ENCODE data around the gene NHSL2.

The NHSL2 gene

GRCh38 chrX:72114807-72115206, 204.2 kb downstream of the NHSL2 start:
- DNase-seq = no peak

DNA sequence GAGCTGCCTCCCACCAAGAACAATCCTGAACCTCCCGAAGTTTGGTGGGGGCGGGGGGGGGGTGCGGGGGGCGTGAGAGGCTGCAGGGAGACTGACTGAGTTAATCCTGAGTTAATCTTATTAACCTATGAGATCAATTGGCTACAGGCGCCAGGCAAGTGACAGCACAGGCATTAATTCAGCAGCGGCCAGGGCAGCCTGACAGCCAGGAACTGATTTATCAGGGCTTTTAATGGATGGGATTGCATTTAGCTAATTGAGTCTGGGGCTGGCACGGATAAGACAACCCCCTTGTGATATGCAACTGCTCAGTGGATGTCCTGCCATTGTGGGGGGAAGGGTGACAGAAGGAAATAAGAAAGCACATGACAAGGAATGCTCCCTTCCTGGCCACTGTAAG, 204.7 kb downstream of the NHSL2 start:
- no peak for DNase-seq

GRCh38 chrX:72117636-72118210, 207.1 kb downstream of the NHSL2 start:
- DNase-seq = no peak

- no peak for DNase-seq
These were observed 210.2 kb downstream of the NHSL2 start for GRCh38 chrX:72120837-72121236.

DNA sequence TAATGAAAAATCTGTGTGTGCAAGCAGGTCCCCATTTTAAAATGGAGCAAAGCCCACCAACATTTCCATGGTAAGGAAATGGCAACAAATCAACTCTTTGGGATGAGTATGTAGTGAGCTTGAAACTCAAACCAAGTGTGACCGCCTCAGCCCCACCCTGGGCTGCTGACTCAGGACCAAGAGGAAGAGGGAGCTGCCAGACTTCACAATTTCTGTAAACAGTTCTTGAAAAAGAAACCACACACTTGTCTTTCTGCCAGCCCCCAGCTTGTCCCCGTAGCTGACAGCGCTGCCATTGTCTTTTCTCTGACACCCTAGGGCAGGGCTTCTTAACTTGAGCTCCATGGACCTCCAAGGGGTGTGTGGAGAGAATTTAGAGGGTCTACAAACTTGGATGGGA, 210.7 kb downstream of the NHSL2 start:
- DNase-seq = no peak

DNA sequence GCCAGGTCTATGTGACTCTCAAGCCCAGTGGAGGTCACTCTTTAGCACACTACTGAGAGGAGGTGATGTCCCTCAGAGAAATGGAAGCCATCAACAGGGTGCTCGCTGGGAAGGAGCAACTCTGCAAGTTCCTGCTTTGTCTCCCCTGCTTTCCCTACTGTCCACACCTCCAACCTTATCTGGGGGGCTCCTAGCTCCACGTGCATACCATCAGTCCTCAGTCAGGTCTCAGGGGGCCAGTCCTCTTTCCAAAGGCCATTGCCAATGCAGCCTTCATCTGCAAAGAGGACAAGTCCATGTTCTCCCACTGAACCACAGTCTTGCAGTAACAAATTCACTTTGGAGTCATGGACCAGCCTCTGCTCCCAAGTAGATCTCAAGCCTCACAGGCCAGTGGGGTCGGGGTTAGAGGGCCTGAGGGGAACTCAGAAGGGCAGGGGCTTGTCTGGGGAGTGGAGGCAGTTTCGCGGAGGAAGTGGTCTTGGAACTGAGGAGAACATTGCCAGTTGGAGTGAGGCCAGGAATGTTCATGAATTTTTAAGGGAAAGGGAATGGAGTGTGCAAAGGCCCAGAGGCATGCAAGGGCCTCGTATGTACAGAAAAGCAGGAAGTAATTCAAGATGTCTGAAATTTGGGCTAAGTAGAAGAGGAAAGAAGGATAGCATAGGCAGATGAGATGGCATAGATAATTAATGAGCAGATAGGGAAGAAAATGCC, 212.1 kb downstream of the NHSL2 start:
- DNase-seq = no peak

DNA sequence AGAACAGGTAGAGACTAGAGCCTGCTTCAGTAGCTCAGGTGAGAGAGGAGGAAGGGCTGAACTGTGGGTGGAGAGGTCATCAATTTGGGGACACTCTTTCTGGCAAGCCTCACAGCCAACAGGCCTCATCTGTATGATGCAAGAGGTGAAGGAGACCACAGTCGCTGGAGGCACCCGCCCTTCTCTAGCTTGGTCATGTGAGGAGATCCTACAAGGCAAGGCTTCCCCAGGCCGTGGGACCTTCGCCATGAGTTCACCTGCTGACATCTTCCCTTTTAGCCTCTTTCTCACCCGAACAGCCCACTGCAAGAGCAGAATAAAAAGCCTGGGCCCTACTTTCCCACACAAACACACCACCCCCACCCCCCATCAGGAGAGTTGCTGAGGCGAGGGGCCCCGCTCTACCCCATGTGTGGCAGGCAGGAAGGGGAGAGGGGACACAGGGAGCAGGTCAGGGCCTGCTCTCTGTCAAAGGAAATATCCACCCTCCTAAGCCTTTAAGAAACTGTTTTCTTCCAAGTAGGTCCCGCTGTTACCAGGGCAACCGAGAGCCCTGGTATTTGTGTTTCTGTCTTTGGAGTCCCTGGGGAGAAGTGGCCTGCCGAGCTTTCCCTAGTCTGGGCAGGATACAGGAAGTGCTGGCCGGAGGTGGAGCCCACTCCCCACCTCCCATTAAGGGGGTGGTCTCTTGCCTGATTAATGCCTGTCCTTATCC, 213.0 kb downstream of the NHSL2 start:
- DNase-seq = no peak

DNA sequence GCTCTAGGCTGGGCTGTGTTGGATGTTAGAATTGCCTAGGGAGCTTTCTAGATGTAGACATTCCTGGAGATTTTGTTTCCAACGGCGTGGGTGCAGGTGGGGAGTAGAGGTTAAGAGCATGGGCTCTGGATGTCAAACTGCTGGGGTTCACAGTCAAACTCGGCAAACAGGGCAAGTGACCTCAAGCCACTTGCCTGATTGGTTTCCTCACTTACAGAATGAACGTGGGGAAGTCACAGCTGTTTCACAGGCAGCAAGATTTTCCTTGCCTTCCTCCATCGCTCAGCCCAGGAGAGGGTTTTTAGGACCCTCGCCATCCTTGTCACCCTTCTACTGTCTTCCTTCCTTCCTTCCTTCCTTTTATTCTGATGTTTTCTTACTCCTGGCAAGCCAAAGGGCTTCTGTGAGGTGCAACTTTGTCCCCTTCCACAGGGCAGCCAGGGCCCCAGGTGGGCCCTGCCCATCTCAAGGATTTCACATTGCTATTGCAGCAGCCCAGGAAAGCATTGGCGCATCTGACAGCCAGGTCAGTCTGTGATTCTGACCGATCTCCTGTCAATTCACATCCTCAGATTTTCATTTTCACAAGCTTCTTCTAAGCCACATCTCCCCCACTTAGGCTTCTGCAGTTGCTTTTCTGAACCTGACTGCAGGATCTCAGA, 214.0 kb downstream of the NHSL2 start:
- no peak for DNase-seq

GRCh38 chrX:72125331-72126047, 214.8 kb downstream of the NHSL2 start:
- DNase-seq = no peak

DNA sequence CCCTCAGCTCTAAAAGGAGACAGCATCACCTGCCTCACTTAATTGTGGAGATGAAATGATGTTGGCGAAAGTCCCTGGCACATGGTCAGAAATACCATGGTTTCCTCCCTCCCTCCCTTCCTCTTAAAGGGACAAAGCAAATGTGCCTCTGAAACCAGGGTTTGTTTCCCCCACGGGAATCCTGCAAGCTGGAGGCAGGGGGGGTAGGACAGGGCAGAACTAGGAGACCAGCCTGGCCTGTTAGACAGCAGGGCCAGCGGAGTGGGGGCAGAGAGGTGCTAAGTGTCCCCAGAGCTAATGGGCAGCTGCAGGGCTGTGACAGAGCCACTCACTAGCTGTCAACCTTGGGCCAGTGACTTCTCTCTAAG, 215.4 kb downstream of the NHSL2 start:
- DNase-seq = no peak

- DNase-seq = peak; percentile 22
These were observed 216.0 kb downstream of the NHSL2 start for GRCh38 chrX:72126539-72127140.

DNA sequence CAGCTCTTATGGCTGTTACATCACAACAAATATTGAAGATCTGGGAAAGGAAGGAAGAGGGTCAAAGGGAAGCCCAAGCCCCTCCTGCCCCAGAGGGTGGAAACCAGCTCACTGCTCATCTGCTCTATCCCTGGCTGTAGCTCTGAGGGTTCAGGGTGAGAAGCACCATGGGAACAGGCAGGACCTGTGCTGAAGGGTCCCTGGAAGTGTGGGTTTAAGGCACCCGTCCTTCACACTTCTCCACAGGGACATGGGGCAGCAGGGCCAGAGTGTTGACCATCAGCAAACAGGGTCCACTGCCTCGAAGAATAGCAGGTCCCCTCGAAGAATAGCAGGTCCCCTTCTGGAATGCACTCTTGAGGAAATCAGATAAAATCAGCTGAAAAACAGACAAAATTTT, 216.7 kb downstream of the NHSL2 start:
- DNase-seq = no peak

DNA sequence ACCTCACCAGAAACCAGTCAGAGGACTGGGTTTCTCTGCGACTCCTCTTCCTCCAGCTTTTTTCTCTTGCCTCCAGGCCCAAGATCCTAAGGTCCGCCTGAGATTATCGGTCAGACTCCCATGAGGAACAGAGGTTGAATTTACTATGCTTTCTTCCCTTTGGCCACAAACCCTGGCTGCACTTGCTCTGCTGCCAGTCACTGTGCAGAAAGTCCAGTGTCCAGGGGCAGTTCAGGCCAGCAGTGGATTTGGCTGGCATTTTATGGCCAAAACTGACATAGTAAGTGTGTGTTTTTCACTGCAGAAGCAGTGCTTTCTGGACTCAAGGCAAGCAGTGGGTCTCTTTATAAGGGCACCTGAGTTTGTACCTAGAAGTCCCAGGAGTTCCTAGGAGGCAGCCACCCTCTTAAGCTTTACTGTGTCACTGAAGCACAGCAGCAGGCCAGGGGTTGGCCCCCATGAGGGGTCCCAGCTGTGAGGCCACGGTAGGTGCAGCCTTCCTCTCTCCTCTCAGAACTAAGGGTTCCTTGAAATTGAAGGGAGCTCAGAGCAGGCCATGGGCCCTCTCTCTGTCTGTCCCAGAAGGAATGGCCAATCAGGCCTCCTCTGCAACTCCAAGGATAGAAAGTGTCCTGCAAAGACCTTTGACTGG, 217.7 kb downstream of the NHSL2 start:
- no peak for DNase-seq

DNA sequence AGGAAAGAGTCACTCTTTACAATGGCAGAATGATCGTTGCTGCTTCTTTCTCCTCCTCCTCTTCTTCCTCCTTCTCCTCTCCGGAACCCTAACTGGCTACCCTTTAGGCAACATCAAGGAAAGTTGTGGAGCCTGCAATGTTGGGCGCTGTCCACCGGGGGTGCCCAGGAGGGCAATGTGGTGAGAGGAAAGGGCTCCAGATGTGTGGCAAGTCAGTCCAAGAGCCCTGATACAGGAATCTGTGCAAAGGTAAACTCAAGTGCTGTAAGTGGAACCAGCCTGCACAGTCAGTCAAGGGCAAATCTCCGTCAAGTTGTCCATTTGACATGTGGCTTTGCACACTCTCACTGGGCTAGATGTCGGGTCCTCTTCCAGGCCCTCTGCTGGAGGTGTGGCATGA, 218.2 kb downstream of the NHSL2 start:
- no peak for DNase-seq

- no peak for DNase-seq
These were observed 219.0 kb downstream of the NHSL2 start for GRCh38 chrX:72129661-72130060.

- no peak for DNase-seq
These were observed 219.6 kb downstream of the NHSL2 start for GRCh38 chrX:72130156-72130761.

GRCh38 chrX:72130762-72131250, 220.2 kb downstream of the NHSL2 start:
- no peak for DNase-seq

DNA sequence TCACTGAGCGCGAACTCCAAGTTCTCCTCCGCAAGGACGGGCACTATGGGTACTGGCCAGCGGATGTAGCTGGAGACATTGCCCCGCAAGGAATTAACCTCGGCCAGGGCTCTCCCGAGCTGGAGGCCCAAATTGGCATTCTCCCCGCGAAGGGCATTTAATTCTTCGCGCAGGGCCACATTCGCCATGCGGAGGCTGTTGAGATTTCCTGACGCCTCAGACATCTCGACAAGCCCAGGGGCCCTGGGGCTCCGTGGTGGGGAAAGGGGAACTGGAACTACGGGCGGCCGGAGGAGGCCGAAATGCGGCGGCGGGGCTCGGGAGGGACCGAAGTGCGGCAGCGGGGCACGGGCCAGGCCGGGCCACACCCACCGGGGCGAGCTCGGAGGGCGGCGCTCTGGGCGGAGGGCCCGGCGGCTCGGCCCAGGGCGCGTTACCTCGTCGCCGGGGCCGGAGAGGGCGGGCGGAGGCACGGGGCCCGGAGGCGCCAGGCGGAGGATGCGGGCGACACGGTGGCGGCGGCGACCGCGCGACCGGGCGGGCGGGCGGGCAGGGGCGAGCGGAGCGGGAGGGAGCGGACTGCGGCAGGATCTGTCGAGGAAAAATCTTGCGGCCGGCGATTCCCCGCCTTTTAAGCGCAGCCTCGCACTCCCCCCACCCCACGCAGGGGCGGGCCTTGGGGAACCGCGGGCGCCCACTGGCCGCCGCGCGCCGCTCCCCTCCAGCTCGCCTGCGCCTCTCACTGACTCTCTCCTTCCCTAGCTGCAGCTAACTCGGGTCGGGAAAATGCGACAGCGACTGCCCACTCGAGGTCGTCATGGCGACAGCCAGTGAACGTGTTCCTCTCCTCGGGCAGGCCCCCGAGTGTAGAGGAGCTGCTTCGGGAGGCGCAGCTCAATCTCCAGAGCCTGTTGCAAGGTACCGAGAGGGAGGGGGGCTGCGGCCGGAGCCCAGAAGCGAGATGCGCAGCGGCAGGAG, 221.0 kb downstream of the NHSL2 start, which contains the start of gene RTL5:
RTL5 (minus strand) TSS at position 599 of the 978 bp plus-strand sequence.
- DNase-seq = peak; percentile 47

DNA sequence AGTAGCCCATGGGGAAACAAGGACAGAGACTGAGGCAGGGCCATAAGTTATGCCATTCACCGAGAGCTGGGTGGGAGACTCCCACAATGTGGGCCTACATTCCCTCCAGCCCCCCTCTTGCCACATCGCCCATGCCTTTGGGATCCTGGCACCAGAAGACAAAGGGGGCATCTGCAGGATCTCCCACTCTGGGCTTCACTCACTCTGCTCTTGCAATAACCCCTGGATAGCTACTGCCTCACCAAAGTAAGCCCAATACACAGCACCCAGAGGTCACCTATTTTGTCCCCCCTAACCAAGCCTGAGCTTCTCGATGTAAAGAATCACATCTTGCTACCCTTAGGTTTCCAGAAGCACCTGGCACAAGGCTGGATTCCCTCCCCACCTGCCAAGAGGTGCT, 221.8 kb downstream of the NHSL2 start:
- DNase-seq = no peak
